Stimulated activated CD4-positive, alpha-beta T cell treated with anti-CD3 and anti-CD28 coated beads, TNF-alpha, amount 100 ng/mL, for 48 hours (primary cell): Measurements from ENCODE around the gene UGT8.
"Not testable (repeated sequence)": the region's sequence is repeated elsewhere in the genome, so short reads cannot be mapped to it uniquely, and the experiment has no call there.

Experiments
- DNase-seq, 3 donors: peaks; one replicate each; pipeline ENCODE4 v3.0.0-alpha.2; 2020; ENCODE audit warnings: low read depth in 3 of 3

UGT8 gene

GRCh38 chr4:114606245-114606644, 7.6 kb downstream of the UGT8 start:
- DNase-seq = no peak

DNA sequence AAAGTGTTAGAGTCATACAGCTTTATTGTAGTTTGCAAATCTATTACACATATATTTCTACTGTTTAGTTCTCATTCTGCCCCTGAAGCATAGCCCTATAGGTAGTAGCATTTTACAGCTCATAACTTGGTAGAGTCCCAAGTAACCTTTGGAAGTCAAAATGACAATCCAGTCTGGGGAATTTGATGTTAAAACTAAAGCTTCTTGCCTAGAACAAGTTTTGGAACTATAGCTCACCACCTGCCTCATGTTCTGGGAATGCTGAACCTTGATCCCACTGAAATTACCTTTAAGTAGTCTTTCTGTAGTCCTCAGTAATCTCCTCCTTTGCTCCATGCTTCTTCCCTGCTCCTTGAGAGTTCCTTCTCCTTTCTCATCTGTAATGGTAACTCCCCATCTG, 8.4 kb downstream of the UGT8 start:
- DNase-seq = no peak

GRCh38 chr4:114613560-114613959, 15.0 kb downstream of the UGT8 start:
- DNase-seq = no peak

GRCh38 chr4:114615435-114615834, 16.8 kb downstream of the UGT8 start:
- no peak for DNase-seq

- DNase-seq = not testable (repeated sequence)
Observed at GRCh38 chr4:114616036-114616435, 17.4 kb downstream of the UGT8 start.

DNA sequence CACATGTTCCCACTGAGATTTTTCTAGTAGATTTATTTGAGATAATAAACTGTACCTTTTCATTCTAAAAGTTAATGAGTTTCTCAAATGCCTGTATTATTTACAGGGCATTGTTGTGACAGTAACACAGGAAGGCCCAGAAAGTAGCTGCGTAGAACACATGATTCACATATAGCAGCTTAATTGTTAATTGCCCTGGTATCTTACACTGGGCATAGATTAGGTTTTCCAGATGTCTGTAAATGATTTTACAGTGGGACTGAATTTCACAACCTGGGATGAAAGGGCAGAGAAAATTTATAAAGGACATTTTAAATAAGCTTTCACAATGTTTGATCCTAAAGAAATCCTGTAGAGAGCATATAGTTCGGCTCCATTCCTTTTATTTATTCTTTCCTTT, 27.6 kb downstream of the UGT8 start:
- DNase-seq = no peak

DNA sequence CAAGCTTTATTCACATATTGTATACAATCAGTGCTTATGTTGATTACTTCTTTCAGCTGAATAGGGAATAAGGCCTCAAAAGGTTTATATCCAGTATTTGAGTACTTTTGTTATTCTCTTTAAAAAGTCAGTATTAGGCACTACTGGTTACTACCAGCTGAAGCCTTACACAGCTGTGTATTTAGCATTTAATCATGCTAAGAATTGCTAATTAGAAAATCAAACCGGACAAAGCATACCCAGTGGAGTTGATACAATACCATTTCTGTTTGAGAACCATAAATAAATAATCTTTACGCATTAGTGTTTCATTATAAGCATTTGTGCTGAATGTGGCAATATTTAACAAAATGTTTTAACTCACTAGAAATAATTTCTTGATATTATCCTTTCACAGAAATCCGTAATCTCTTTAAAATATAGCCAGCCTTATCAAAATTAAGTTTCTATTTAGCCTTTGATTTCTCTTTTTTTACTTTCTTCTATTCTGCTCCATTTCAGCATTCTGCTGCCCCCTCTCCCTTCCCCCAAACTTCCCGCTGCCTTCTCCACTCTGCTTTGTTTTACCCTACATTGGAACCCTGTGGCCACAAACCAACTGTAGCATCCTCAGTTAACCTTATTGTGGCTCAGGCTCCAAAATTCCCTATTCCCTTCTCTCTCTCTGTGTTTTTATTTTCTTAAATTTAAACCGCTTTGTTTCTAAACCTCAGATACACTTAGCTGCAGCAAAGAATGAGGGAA, 37.8 kb downstream of the UGT8 start:
- DNase-seq = no peak

DNA sequence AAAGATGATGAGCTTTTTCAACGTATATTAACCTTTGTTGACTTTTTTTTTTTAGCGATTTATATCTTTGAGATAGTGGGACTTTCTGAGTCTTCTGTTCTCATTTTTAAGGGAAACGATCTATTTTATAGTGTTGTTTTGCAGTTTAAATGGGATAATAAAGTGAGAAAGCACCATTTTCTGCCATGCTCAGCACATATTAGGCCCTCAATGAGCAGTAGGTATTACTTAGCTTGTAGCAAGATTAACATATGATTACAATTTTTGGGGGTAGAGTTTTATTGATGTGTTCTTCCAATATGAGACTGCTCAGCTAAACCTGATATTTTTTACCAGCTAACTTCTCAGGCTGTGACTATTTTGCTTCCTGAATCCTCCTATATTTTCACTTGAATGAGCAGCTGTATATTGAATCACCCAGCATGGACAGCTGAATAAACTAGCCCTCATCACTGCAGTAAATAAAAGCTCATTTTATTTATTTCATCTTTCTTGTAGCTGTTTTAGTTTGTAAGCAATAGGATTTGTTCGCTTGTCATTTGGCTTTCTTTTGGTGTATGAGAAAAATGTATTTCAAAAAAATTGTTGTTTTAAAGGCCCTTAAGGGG, 43.7 kb downstream of the UGT8 start:
- no peak for DNase-seq

DNA sequence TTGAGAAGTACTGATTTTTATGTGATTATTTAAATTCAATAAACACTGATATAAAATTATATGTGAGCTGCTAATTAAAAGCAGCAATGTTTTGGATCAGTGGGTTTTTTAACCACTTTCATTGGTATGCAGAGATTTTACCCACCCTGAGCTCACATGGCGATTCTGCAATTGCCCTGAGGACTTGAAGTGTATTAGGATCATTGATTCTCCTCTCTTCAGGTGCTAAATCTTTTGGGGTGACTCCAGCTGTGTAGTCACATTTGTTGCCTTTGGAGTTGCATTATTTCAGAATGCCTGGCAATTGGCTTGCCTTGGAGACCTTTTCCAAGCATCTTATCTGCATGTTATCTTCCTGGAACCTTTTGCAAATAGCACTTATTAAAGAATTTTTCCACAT, 51.3 kb downstream of the UGT8 start:
- DNase-seq = no peak

DNA sequence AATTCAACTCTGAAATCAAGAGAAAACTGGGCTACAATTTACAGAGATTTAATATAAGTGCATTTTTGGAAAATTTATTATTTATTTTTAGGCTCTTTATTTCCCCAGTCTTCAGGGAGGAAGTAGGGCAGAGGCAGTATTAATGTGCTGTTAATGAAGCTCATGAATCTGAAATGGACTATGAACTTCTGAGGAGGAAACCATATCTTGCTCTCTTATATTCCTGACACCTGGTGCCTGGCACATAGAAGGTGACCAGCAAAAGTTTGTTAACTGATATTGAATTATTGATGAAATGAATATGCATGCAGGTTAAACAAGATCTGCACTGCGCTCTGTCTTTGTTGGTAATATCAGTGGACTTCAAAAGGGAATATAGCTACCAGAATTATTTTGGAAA, 55.1 kb downstream of the UGT8 start:
- no peak for DNase-seq

DNA sequence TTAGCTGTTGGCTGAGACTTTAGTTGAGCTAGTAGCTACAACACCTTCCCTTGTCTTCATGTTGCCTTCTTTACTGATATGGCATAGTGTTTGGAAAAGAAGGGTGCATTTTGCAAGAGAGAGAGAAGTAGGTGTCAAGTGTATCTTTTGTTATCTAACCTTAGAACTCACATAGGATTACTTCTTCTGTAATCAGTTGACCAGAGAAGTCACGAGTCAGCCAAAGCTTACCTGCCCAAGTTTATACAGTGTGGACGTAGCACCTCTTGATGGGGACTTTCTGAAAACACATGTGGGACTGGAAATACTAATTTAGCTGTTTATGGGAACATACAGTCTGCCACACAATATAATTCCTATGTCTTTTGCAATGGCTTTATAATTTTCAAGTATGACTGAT, 56.0 kb downstream of the UGT8 start:
- DNase-seq = no peak

GRCh38 chr4:114658179-114658578, 59.6 kb downstream of the UGT8 start:
- DNase-seq = no peak

DNA sequence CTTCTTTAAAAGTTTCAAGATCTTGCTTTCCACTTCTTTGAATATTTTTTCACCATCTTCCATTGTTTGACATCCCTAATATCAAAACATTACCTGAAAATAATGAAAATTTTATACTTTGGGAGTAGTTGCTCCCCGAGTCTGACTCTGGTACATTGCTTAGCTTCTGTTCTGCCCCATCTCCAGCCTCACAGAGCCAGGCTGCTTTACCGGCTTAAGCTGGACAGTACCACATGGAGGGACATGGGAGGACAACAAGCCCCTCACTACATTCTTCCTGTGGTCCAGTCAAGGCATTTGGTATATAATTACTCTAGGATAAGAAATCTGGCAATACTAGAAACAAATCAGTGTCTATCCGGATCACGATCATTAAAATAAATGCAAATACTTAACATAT, 60.2 kb downstream of the UGT8 start:
- no peak for DNase-seq

- peak in 2 of 3 donors; percentile 9 to 11 for DNase-seq
Observed at GRCh38 chr4:114659386-114660008, 60.9 kb downstream of the UGT8 start.

DNA sequence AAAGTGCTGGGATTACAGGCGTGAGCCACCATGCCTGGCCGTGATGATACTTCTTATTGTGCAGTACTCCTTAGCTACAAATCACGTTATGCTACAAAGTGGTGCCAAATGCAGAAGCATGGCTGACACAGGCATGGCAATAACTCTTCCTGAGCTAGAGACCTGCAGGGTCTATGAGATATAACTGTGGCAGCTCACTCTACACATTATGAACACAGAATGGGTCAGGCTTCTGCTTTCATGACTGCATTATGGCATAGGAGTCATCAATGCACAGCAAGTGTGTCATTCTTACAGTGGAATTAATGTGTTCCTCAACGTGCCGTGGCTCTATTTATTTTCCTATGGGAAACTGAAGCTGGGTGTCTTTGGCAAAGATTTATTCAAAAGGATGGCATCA, 64.5 kb downstream of the UGT8 start:
- no peak for DNase-seq

DNA sequence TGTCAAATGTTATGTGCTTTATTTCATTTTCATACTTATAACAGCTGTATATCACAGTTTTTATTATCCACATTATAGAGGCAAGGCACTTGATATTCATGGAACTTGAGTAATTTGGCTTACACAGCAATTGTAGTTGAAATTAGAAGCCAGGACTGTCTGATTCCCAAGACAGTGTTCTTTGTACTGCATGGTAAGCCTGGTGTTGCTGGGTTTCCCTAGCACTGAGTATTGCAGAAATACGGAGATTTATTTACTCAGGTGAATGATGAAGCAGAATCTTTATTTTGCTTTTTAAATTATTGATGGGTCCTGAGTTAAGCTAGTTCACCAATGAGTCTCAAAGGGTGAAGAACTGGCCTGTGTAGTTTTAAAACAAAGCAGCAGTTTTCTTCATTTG, 70.0 kb downstream of the UGT8 start:
- DNase-seq = no peak

DNA sequence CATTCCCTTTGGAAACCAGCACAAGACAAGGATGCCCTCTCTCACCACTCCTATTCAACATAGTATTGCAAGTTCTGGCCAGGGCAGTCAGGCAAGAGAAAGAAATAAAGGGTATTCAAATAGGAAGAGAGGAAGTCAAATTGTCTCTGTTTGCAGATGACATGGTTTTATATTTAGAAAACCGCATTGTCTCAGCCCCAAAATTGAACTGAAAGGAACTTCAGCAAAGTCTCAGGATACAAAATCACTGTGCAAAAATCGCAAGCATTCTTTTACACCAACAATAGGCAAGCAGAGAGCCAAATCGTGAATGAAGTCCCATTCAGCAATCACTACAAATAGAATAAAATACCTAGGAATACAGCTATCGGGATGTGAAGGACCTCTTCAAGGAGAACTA, 72.1 kb downstream of the UGT8 start:
- DNase-seq = not testable (repeated sequence)

GRCh38 chr4:114673306-114673705, 74.7 kb downstream of the UGT8 start:
- no peak for DNase-seq

GRCh38 chr4:114674080-114674479, 75.5 kb downstream of the UGT8 start:
- no peak for DNase-seq

GRCh38 chr4:114677346-114677979, 78.9 kb downstream of the UGT8 start:
- no peak for DNase-seq

DNA sequence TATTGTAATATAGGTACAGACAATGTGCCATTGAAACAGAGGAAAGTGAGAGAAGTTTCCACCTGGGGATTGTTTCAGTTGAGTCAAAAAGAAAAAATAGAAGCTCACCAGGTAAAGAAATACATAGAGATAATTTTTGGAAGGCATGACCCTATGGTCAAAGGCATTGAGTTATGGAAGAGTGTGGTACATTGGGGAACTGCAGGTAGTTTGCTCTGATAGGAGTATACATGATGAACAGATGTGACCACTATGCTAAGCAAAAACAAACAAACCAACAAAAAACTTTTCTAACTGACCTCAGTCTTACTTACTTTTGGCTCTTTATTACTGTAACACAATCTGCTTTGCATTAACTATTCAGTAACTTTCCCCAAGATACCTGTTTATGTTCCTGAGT, 85.9 kb downstream of the UGT8 start:
- no peak for DNase-seq

GRCh38 chr4:114688059-114688458, 89.5 kb downstream of the UGT8 start:
- DNase-seq = no peak

- no peak for DNase-seq
Observed at GRCh38 chr4:114690571-114690970, 92.0 kb downstream of the UGT8 start.
